OCI-LY3 (cell line): ENCODE measurements around the gene GFER.
A peak's percentile ranks its signal among the peaks of the same experiment; 100 is the strongest.

Source experiments
- EZH2phosphoT487 ChIP-seq: fragments of 200-600 bp; shearing (Covaris generic); IDR thresholded peaks from 2 replicates; pipeline ENCODE4 v1.6.1; 2018; ENCODE audit warnings: antibody characterized with exemption, mixed run types, low read depth
- TF ChIP-seq, protein P1 (sequence below): fragments of 200-600, 300-600 bp; sonication (generic); IDR thresholded peaks from 2 replicates; pipeline ENCODE4 v1.5.1; 2014; ENCODE audit warnings: antibody characterized with exemption, low read length, low read depth

DNA sequence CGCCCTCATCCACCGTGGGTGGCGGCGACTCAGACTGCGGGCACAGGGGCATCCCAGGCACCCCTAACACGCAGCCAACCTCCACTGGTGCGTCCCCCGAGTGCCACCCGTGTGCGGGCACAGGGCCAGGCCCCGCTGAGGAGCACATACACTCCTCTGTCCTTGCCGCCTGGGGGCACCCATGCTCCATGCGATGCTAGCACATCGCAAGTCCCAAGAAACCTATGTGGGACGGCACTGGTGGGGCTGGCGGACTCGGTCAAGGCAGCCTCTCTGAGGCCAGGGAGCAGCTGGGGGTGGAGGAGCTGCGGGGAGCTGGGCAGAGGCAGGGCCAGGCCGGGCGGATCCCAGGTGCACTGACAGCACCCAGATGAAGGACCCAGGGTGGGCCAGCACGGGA, 21.7 kb downstream of the GFER start:
- TF ChIP-seq, protein P1, sequence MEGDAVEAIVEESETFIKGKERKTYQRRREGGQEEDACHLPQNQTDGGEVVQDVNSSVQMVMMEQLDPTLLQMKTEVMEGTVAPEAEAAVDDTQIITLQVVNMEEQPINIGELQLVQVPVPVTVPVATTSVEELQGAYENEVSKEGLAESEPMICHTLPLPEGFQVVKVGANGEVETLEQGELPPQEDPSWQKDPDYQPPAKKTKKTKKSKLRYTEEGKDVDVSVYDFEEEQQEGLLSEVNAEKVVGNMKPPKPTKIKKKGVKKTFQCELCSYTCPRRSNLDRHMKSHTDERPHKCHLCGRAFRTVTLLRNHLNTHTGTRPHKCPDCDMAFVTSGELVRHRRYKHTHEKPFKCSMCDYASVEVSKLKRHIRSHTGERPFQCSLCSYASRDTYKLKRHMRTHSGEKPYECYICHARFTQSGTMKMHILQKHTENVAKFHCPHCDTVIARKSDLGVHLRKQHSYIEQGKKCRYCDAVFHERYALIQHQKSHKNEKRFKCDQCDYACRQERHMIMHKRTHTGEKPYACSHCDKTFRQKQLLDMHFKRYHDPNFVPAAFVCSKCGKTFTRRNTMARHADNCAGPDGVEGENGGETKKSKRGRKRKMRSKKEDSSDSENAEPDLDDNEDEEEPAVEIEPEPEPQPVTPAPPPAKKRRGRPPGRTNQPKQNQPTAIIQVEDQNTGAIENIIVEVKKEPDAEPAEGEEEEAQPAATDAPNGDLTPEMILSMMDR = peak; percentile 20
- no peak for TF ChIP-seq EZH2phosphoT487
